ENCODE measurements around the gene HP1BP3. TPM values are rescaled to one million over a fixed set of nuclear protein-coding genes. Genes with fewer than 3 reads are reported as not detected.
A peak's percentile ranks its signal among the peaks of the same experiment; 100 is the strongest.
"Not testable (repeated sequence)": the region's sequence is repeated elsewhere in the genome, so short reads cannot be mapped to it uniquely, and the experiment has no call there.

The HP1BP3 gene
- total RNA-seq, 6 donors from 2014 or later, result 140 to 731 (median 274) TPM

DNA sequence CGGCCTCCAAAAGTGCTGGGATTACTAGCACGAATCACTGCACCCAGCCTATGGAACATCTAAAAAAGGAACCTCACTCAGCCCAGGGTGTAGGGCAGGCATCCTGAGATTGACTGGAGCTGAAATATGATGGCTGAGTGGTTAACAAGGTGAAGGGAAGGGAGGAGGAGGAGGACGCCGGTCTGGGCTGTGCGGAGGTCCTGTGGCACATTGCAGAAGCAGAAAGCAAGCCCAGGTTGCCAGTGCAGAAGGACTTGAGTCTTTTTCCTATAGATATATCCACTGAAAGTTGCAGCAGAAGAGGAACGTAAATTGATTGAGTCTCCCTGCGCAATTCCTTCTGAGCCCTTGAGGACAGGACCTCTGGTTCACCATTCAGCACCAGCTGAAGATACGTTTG, 67.8 kb downstream of the HP1BP3 start:
- no peak for TF ChIP-seq POLR2A (IDR thresholded peaks at IDR 0.05)
- no peak for TF ChIP-seq EP300 (IDR thresholded peaks at IDR 0.05)
- no peak for TF ChIP-seq POLR2AphosphoS5 (IDR thresholded peaks at IDR 0.05)
- TF ChIP-seq, protein P1, sequence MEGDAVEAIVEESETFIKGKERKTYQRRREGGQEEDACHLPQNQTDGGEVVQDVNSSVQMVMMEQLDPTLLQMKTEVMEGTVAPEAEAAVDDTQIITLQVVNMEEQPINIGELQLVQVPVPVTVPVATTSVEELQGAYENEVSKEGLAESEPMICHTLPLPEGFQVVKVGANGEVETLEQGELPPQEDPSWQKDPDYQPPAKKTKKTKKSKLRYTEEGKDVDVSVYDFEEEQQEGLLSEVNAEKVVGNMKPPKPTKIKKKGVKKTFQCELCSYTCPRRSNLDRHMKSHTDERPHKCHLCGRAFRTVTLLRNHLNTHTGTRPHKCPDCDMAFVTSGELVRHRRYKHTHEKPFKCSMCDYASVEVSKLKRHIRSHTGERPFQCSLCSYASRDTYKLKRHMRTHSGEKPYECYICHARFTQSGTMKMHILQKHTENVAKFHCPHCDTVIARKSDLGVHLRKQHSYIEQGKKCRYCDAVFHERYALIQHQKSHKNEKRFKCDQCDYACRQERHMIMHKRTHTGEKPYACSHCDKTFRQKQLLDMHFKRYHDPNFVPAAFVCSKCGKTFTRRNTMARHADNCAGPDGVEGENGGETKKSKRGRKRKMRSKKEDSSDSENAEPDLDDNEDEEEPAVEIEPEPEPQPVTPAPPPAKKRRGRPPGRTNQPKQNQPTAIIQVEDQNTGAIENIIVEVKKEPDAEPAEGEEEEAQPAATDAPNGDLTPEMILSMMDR (IDR thresholded peaks at IDR 0.05), result no peak
- no peaks in the 10 kb centered on the region for H3K9me3 ChIP-seq
- ATAC-seq (ENCODE audit: low FRiP score in 2 of 2), result no peak

DNA sequence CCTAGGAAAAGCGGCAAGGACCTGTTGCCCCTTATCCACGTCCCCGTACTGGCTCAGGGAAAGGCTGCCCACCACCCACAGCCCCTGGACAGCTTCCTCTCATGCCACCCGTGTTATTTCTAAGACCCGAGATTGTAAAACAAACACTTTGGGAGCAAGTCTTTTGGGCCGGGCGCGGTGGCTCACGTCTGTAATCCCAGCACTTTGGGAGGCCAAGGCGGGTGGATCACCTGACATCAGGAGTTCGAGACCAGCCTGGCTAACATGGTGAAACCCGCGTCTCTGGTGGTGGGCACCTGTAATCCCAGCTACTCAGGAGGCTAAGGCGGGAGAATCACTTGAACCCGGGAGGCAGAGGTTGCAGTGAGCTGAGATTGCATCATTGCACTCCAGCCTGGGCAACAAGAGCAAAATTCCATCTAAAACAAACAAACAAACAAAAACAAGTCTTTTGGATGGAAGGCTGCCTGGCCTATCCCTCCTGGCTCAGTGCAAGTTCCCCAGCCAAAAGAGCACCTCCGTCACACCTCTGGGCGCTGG, 68.7 kb downstream of the HP1BP3 start:
- not testable (repeated sequence) for H3K9me3 ChIP-seq, DNase-seq
- WGBS, 2 donors, result 63 to 80% methylated on average over 8 to 17 of the region's 17 CpGs

More for the DNA sequence above, 67.8 kb downstream of the HP1BP3 start:
- peaks cover 6 to 24% (median 15%) of the 10 kb centered on the region in 4 donors for H3K4me1 ChIP-seq
- 87 to 90% methylated on average over 8 of the region's 8 CpGs for WGBS, 2 donors
- no peaks in the 10 kb centered on the region for H3K36me3 ChIP-seq
- no peak for DNase-seq
- H3K27me3 ChIP-seq, result peaks cover 0 to 3% (median 0%) of the 10 kb centered on the region in 4 donors
- no peak overlapping the region for H3K4me3 ChIP-seq
- no peak overlapping the region for H3K27ac ChIP-seq

DNA sequence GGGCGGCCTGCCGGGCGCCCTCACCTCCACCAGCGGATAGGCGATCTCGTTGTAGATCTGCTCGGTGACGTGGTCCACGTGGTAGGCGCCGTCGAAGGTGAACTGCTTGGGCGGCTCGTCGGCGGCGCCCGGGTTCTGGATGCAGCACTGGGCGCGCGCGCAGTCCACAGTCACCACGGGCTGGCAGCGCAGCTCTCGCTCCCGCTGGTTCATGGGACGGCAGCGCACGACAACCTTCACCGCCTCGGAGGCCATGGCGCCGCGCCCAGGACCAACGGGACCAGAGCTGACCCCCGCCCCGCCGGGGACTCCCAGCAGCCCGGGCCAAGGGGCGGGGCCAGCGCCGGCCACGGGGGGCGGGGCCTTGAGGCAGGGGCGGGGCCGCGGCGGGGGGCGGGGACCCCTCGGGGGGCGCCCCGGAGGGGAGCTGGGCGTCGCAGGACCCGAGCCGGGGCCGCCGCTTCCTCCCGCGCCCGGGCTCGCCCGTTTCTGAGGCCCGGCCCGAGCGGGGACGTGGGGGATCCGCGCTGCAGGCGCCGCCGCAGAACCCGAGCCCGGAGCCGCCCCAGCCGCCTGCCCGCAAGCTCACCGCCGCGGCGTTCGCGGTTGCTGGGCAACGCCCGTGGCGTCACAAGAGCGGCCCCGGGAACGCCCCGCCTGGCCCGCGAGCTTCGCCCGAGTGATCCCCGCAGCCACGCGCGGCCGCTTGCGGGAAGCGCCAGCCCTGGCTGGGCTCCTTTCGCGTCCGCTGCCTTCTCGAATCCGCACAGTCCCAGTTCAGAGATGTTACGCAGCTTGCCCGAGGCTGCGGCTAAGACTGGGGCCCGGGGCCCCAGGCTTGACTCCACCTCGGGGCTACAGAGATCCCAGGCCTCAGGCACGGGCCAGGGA, 69.4 kb downstream of the HP1BP3 start, which contains the start of gene KIF17:
Gene KIF17 (minus strand): TSS at position 556 of the 891 bp plus-strand sequence. CDS start 301 bp downstream, at position 255.
- Histone ChIP-seq H3K4me1 (peaks cover 6 to 16% (median 13%) of the 10 kb centered on the region in 4 donors), H3K27ac (no peak within 1 kb of the TSS), H3K4me3 (peak within 1 kb of the TSS; percentile 2 to 74 (median 60)), H3K27me3 (peaks cover 0 to 3% (median 0%) of the 10 kb centered on the region in 4 donors), H3K9me3 (no peaks in the 10 kb centered on the region), H3K36me3 (no peaks in the 10 kb centered on the region)
- TF ChIP-seq, protein P1 (IDR thresholded peaks at IDR 0.05), result no peak
- TF ChIP-seq POLR2AphosphoS5 (IDR thresholded peaks at IDR 0.05) (no peak), EP300 (IDR thresholded peaks at IDR 0.05) (no peak), POLR2A (IDR thresholded peaks at IDR 0.05) (no peak)
- 0 to 2% methylated on average over 15 to 34 of the region's 112 CpGs for WGBS, 2 donors
- ATAC-seq (ENCODE audit: low FRiP score in 2 of 2) (peak in 1 of 2 donors; percentile 94), DNase-seq (peak; percentile 87 to 97)

More for the DNA sequence above, 68.7 kb downstream of the HP1BP3 start:
- not testable (repeated sequence) for ATAC-seq (ENCODE audit: low FRiP score in 2 of 2); H3K36me3 ChIP-seq; H3K27ac ChIP-seq; H3K27me3 ChIP-seq
- Histone ChIP-seq H3K4me3 (peak overlapping the region in 3 of 4 donors; percentile 58 to 74 (median 62)), H3K4me1 (peaks cover 6 to 21% (median 15%) of the 10 kb centered on the region in 4 donors)

DNA sequence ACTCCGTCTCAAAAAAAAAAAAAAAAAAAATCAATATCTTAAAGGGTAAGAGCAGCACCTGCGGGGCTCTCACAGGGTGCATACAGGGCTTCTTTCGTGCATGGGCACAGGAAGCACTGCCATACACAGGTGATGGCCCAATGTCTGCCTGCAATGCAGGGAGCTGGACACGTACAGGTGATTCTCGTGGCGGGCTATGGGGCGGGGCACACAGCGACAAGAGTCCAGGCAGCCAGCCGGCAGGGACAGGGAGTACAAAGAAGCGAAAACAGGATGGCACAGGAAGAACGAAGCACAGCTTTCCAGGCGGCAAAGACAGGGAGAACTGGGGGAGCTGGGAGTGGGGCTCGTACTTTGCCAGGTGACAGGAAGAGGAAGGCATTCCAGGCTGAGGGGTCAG, 70.9 kb downstream of the HP1BP3 start:
- Histone ChIP-seq H3K27me3 (peaks cover 0 to 3% (median 0%) of the 10 kb centered on the region in 4 donors), H3K4me1 (peaks cover 6 to 16% (median 9%) of the 10 kb centered on the region in 4 donors), H3K27ac (no peak overlapping the region), H3K4me3 (no peak overlapping the region), H3K9me3 (no peaks in the 10 kb centered on the region), H3K36me3 (no peaks in the 10 kb centered on the region)
- ATAC-seq (ENCODE audit: low FRiP score in 2 of 2), result no peak
- TF ChIP-seq EP300 (IDR thresholded peaks at IDR 0.05) (no peak), POLR2A (IDR thresholded peaks at IDR 0.05) (no peak), POLR2AphosphoS5 (IDR thresholded peaks at IDR 0.05) (no peak)
- TF ChIP-seq, protein P1 (IDR thresholded peaks at IDR 0.05), result no peak
- 75 to 86% methylated on average over 13 of the region's 13 CpGs for WGBS, 2 donors
- DNase-seq, result no peak

DNA sequence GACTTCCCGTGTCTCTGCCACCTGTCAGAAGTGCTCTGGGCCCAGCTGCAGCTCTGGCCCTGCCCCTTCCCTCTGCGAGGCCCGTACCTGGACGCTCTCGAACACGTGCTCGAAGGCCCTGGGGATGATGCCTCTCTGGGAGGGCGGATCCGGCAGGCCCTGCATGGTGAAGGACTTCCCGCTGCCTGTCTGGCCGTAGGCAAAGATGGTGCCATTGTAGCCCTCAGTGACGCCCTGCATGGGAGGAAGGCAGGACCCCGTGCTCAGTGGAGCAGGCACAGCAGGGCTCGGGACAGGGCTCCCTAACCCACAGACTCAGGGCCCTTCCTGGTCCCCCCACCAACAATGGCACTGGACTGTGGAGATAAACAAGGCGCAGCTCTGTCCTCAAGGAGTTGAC, 71.7 kb downstream of the HP1BP3 start:
- no peak overlapping the region for H3K4me3 ChIP-seq
- ATAC-seq (ENCODE audit: low FRiP score in 2 of 2) (no peak), DNase-seq (no peak)
- WGBS, 2 donors, result 83 to 88% methylated on average over 7 to 15 of the region's 15 CpGs
- no peaks in the 10 kb centered on the region for H3K9me3 ChIP-seq
- TF ChIP-seq EP300 (IDR thresholded peaks at IDR 0.05) (no peak), POLR2A (IDR thresholded peaks at IDR 0.05) (no peak), POLR2AphosphoS5 (IDR thresholded peaks at IDR 0.05) (no peak)
- TF ChIP-seq, protein P1 (IDR thresholded peaks at IDR 0.05), result no peak
- peaks cover 0 to 3% (median 0%) of the 10 kb centered on the region in 4 donors for H3K27me3 ChIP-seq
- no peak overlapping the region for H3K27ac ChIP-seq
- no peaks in the 10 kb centered on the region for H3K36me3 ChIP-seq
- peaks cover 6 to 16% (median 9%) of the 10 kb centered on the region in 4 donors for H3K4me1 ChIP-seq

Data from upper lobe of left lung (tissue), 6 donors.